Measurements from ENCODE around the gene CPNE5. TPM values are rescaled to one million over a fixed set of nuclear protein-coding genes. Genes with fewer than 3 reads are reported as not detected.

Gene CPNE5
- total and polyA plus RNA-seq, 9 of the 15 experiments (the other 6 are each of a cell fraction or from before 2014, with no cell fraction given), result 0.14 to 1.0 (median 0.46) TPM; not detected in 2

DNA sequence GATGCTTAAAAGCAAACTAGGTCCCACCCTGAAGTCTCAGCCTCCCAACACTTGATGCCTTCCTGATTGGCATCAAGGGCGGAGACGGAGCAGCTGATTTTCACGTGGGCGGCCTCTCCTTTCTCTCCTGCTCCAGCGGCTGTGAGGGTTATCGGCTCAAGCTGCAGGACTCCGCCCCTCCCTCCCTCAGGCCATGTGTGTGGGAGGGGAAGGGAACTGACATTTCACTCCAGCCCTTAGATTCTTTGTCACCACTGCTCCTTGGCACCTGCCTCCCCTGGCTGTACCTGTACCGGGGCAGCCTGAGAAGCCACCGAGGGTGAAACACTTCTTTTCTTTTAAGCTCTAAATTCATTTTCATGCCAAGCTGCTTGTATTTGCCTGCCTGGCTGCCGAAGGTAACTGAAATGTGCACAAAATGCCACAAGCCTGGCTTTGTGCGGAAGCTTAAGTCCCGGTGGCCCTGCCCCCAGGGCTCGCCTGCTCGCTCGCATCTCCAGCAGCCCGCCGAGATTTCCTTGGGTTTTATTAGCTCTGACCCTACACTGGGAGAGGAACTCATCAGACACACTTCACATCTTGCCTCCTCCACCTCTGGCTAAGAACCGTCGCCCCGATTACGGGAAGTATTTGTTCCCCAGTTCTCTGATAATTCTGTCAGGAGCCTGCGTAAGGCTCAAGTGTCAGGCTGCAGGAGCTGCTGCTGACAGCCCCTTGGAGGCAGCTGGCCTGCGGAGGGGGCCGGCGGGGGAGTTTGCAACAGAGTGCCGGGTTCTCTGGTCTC lies 9.6 kb upstream of the CPNE5 start (continued):
- peak; percentile 85 to 92 for TF ChIP-seq MAZ (CRISPR knock-in tag; conservative IDR thresholded peaks at IDR 0.05 in 1 of 2, IDR thresholded peaks at IDR 0.05 in 1 of 2)
- TF ChIP-seq CXXC5 (CRISPR knock-in tag; IDR thresholded peaks at IDR 0.05), result peak; percentile 88
- TF ChIP-seq EZH2 (IDR thresholded peaks at IDR 0.05; ENCODE audit: borderline replicate concordance, low read depth, low read length), result no peak
- TF ChIP-seq PHF20 (IDR thresholded peaks at IDR 0.05; ENCODE audit: partially characterized antibody), result no peak
- TF ChIP-seq FOXP1 (CRISPR knock-in tag; IDR thresholded peaks at IDR 0.05), result no peak
- no peak for TF ChIP-seq SNIP1 (IDR thresholded peaks at IDR 0.05; ENCODE audit: low read depth)
- TF ChIP-seq TRIM24 (IDR thresholded peaks at IDR 0.05), result peak; percentile 0 to 60; a peak in 2 of 4 replicates
- TF ChIP-seq, protein P1, sequence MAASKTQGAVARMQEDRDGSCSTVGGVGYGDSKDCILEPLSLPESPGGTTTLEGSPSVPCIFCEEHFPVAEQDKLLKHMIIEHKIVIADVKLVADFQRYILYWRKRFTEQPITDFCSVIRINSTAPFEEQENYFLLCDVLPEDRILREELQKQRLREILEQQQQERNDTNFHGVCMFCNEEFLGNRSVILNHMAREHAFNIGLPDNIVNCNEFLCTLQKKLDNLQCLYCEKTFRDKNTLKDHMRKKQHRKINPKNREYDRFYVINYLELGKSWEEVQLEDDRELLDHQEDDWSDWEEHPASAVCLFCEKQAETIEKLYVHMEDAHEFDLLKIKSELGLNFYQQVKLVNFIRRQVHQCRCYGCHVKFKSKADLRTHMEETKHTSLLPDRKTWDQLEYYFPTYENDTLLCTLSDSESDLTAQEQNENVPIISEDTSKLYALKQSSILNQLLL (CRISPR knock-in tag; IDR thresholded peaks at IDR 0.05; ENCODE audit: borderline replicate concordance), result no peak
- no peak for TF ChIP-seq NCOA2 (IDR thresholded peaks at IDR 0.05; ENCODE audit: partially characterized antibody in 2 of 2)
- no peak for TF ChIP-seq RFX7 (CRISPR knock-in tag; IDR thresholded peaks at IDR 0.05)
- TF ChIP-seq, protein P2, sequence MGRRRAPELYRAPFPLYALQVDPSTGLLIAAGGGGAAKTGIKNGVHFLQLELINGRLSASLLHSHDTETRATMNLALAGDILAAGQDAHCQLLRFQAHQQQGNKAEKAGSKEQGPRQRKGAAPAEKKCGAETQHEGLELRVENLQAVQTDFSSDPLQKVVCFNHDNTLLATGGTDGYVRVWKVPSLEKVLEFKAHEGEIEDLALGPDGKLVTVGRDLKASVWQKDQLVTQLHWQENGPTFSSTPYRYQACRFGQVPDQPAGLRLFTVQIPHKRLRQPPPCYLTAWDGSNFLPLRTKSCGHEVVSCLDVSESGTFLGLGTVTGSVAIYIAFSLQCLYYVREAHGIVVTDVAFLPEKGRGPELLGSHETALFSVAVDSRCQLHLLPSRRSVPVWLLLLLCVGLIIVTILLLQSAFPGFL (CRISPR knock-in tag; IDR thresholded peaks at IDR 0.05), result no peak
- no peak for TF ChIP-seq NCOA6 (IDR thresholded peaks at IDR 0.05)
- TF ChIP-seq ZNF384 (IDR thresholded peaks at IDR 0.05; ENCODE audit: low read depth, low read length), result no peak
- peak; percentile 88 for TF ChIP-seq GATA2 (CRISPR knock-in tag; IDR thresholded peaks at IDR 0.05)
- TF ChIP-seq RAD21 (CRISPR knock-in tag; conservative IDR thresholded peaks at IDR 0.05 in 1 of 2, IDR thresholded peaks at IDR 0.05 in 1 of 2), result peak in 1 of 2 experiments; percentile 18; a peak in 1 of 4 replicates
- TF ChIP-seq POU5F1 (IDR thresholded peaks at IDR 0.05; ENCODE audit: borderline replicate concordance, low read depth, low read length, partially characterized antibody), result no peak
- TF ChIP-seq, protein P3, sequence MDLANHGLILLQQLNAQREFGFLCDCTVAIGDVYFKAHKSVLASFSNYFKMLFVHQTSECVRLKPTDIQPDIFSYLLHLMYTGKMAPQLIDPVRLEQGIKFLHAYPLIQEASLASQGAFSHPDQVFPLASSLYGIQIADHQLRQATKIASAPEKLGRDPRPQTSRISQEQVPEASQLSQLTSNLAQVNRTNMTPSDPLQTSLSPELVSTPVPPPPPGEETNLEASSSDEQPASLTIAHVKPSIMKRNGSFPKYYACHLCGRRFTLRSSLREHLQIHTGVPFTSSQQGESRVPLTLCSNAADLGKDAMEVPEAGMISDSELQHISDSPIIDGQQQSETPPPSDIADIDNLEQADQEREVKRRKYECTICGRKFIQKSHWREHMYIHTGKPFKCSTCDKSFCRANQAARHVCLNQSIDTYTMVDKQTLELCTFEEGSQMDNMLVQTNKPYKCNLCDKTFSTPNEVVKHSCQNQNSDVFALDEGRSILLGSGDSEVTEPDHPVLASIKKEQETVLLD (IDR thresholded peaks at IDR 0.05), result no peak; the same call in 1 of the 2 replicates
- peak; percentile 65; the same call in 1 of the 2 replicates for TF ChIP-seq TCF7 (IDR thresholded peaks at IDR 0.05; ENCODE audit: borderline replicate concordance)
